Mucosa of descending colon (tissue), 3 donors: Measurements from ENCODE around the gene PTGER3. TPM values are rescaled to one million over a fixed set of nuclear protein-coding genes. Genes with fewer than 3 reads are reported as not detected.
"Not testable (repeated sequence)": the region's sequence is repeated elsewhere in the genome, so short reads cannot be mapped to it uniquely, and the experiment has no call there.

Experiments
- ATAC-seq: fragments of 200-7000 bp; cut with Tn5 transposase; one replicate; pipeline ENCODE4 v1.9.1; 2020; ENCODE audit warnings: mild to moderate bottlenecking, moderate library complexity
- DNase-seq, 3 donors: peaks; one replicate each; pipeline ENCODE4 v3.0.0-alpha.2; 2020
- H3K36me3 ChIP-seq: fragments of 200-600 bp; one replicate; pipeline ENCODE4 v1.8.0; 2021; ENCODE audit warnings: low read depth, mild to moderate bottlenecking
- H3K4me1 ChIP-seq: fragments of 200-600 bp; one replicate; pipeline ENCODE4 v1.8.0; 2021; ENCODE audit warnings: low read depth, mild to moderate bottlenecking
- H3K4me3 ChIP-seq: fragments of 200-600 bp; one replicate; pipeline ENCODE4 v1.8.0; 2021; ENCODE audit warnings: mild to moderate bottlenecking
- H3K9me3 ChIP-seq: fragments of 200-600 bp; one replicate; pipeline ENCODE4 v1.8.0; 2021; ENCODE audit warnings: mild to moderate bottlenecking
- intact Hi-C, 2 donors: fragments of 100-400 bp; cut with DNase I in 1 of 2; cut with micrococcal nuclease in 1 of 2; formaldehyde crosslinking; loops; one replicate each; pipeline versions ENCODE4 v1.11.0 to v1.11.1; 2022; cut with DNase I, micrococcal nuclease
- total RNA-seq, 3 donors: library from RNA; stranded (reverse); fragmentation: NEBNext Ultra II Directional in 2 of 3; extraction: Animal tissue kit (Norgen Biotek cat#: 25700) in 2 of 3; gene quantifications; one replicate each; pipeline versions ENCODE4 v1.2.1 to v1.2.4, GENCODE V29; 2021 to 2023
- TF ChIP-seq, protein P1 (sequence below): fragments of 200-600 bp; IDR thresholded peaks from one replicate; pipeline ENCODE4 v1.8.0; 2022; ENCODE audit warnings: antibody characterized with exemption, mild to moderate bottlenecking
- donor health status: DM: no; HTN: no; CAD: no; lungs with moderate emphysema.
- donor health status: DM: no; HTN: no; CAD: no.
- donor health status: DM: no; HTN: yes; CAD: no.

The PTGER3 gene
- total RNA-seq, 3 donors from 2014 or later, result 1.2 to 19.7 (median 1.3) TPM

DNA sequence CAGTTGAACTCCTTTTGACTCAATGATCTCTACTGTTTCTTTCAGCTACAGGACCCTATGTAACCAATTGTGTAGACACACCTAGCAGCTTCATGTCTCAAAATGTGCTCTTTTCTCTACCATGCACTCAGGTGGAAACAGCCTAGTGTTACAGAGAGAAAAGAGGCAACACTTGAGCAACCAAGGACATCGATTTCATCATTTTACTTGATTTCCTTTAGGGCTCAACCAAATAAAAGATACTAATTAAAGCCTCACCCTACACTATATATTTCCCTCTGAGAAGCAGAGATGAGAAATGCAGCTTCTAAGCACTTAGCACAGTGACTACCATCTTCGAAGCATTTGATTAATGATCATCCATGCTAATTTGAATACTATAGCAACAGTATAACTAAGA is 55.1 kb downstream of the PTGER3 start:
- Histone ChIP-seq H3K4me1 (no peaks in the 10 kb centered on the region), H3K9me3 (no peaks in the 10 kb centered on the region)

GRCh38 chr1:70990469-70991253 is 57.0 kb downstream of the PTGER3 start:
- no peak for DNase-seq
- Histone ChIP-seq H3K9me3 (no peaks in the 10 kb centered on the region), H3K36me3 (no peaks in the 10 kb centered on the region), H3K4me3 (no peak overlapping the region), H3K4me1 (no peaks in the 10 kb centered on the region)
- intact Hi-C loops, result no loop called here
- TF ChIP-seq, protein P1, sequence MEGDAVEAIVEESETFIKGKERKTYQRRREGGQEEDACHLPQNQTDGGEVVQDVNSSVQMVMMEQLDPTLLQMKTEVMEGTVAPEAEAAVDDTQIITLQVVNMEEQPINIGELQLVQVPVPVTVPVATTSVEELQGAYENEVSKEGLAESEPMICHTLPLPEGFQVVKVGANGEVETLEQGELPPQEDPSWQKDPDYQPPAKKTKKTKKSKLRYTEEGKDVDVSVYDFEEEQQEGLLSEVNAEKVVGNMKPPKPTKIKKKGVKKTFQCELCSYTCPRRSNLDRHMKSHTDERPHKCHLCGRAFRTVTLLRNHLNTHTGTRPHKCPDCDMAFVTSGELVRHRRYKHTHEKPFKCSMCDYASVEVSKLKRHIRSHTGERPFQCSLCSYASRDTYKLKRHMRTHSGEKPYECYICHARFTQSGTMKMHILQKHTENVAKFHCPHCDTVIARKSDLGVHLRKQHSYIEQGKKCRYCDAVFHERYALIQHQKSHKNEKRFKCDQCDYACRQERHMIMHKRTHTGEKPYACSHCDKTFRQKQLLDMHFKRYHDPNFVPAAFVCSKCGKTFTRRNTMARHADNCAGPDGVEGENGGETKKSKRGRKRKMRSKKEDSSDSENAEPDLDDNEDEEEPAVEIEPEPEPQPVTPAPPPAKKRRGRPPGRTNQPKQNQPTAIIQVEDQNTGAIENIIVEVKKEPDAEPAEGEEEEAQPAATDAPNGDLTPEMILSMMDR, result no peak
- no peak for ATAC-seq

More for the DNA sequence above, 55.1 kb downstream of the PTGER3 start:
- intact Hi-C loops, result no loop called here
- Histone ChIP-seq H3K36me3 (no peaks in the 10 kb centered on the region), H3K4me3 (no peak overlapping the region)
- TF ChIP-seq, protein P1, result no peak
- DNase-seq, result no peak
- no peak for ATAC-seq

DNA sequence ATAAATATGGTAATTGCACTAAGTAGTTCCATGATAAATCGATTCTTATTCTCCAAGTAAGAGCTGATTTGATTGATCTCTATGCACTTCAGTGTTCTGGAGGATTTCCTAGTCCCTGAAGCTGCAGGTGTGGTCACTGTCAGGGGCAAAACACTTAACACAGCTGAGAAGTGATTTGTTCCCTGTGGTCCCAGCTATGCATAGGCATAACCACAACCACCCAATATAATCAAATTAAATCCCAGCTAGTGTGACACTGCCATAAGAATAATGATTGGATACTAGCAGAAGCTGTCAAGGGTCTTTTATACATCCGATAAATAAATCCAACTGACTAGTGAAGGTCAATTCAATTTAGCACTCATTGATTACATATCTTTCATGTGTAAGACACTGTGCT is 60.1 kb downstream of the PTGER3 start:
- Histone ChIP-seq H3K4me3 (no peak overlapping the region), H3K36me3 (no peaks in the 10 kb centered on the region), H3K9me3 (no peaks in the 10 kb centered on the region), H3K4me1 (no peaks in the 10 kb centered on the region)
- DNase-seq, result no peak
- TF ChIP-seq, protein P1, result no peak
- intact Hi-C loops, result no loop called here
- ATAC-seq, result no peak

DNA sequence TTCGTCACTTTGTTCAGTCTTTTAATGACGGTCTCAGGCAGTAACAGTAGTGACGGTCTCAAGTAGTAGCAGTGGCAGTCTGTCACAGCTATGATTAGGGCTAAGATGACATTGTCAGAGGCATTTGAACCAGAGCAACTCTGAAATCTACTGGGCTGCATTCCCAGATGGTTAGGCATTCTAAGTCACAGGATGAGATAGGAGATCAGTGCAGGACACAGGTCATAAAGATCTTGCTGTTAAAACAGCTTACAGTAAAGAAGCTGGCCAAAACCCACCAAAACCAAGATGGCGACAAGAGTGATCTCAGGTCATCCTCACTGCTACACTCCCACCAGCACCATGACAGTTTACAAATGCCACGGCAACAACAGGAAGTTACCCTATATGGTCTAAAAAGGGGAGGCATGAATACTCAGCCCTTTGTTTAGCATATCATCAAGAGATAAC is 61.8 kb downstream of the PTGER3 start:
- H3K36me3 ChIP-seq, H3K4me1 ChIP-seq, H3K9me3 ChIP-seq, intact Hi-C loops, H3K4me3 ChIP-seq, ATAC-seq, DNase-seq: not testable (repeated sequence)

- ATAC-seq, DNase-seq, H3K4me1 ChIP-seq, H3K36me3 ChIP-seq, H3K4me3 ChIP-seq, intact Hi-C loops, H3K9me3 ChIP-seq: not testable (repeated sequence)
Measured at GRCh38 chr1:70985278-70985677, 62.3 kb downstream of the PTGER3 start.

GRCh38 chr1:70980361-70980760 is 67.3 kb downstream of the PTGER3 start:
- H3K9me3 ChIP-seq, result no peaks in the 10 kb centered on the region
- intact Hi-C loops, result no loop called here
- TF ChIP-seq, protein P1, result no peak
- ATAC-seq (no peak), DNase-seq (no peak)
- H3K36me3 ChIP-seq, result no peaks in the 10 kb centered on the region
- H3K4me1 ChIP-seq, result no peaks in the 10 kb centered on the region
- no peak overlapping the region for H3K4me3 ChIP-seq
